IPS-18a (cell line): ENCODE data around the gene PLEKHA1.
A peak's percentile ranks its signal among the peaks of the same experiment; 100 is the strongest.

Experiments used
- H3K27ac ChIP-seq: one replicate; pipeline ENCODE4 v1.5.1; 2013; ENCODE audit warnings: low read length
- H3K27me3 ChIP-seq: one replicate; pipeline ENCODE4 v1.6.1; 2013; ENCODE audit warnings: mild to moderate bottlenecking, low read length; ENCODE audit not compliant: control insufficient read depth, insufficient read depth
- H3K36me3 ChIP-seq: one replicate; pipeline ENCODE4 v1.6.1; 2013; ENCODE audit warnings: low read depth, low read length; ENCODE audit not compliant: control insufficient read depth
- H3K4me1 ChIP-seq: one replicate; pipeline ENCODE4 v1.6.1; 2013; ENCODE audit warnings: low read depth, low read length; ENCODE audit not compliant: control insufficient read depth
- H3K4me3 ChIP-seq: one replicate; pipeline ENCODE4 v1.5.1; 2013; ENCODE audit warnings: low read length
- H3K9ac ChIP-seq: one replicate; pipeline ENCODE4 v1.6.1; 2013; ENCODE audit warnings: mild to moderate bottlenecking, low read length, moderate library complexity
- H3K9me3 ChIP-seq: one replicate; pipeline ENCODE4 v1.6.1; 2013; ENCODE audit warnings: low read depth, low read length; ENCODE audit not compliant: control insufficient read depth

Gene PLEKHA1

GRCh38 chr10:122363722-122364463, 10.6 kb upstream of the PLEKHA1 start:
- Histone ChIP-seq H3K4me1 (peaks cover 7% of the 10 kb centered on the region), H3K4me3 (no peak overlapping the region), H3K36me3 (no peaks in the 10 kb centered on the region), H3K27ac (no peak overlapping the region), H3K9ac (no peak overlapping the region), H3K9me3 (no peaks in the 10 kb centered on the region), H3K27me3 (no peaks in the 10 kb centered on the region)

GRCh38 chr10:122368502-122369254, 5.8 kb upstream of the PLEKHA1 start:
- no peaks in the 10 kb centered on the region for H3K36me3 ChIP-seq
- H3K9me3 ChIP-seq = no peaks in the 10 kb centered on the region
- no peak overlapping the region for H3K4me3 ChIP-seq
- peaks cover 10% of the 10 kb centered on the region for H3K27me3 ChIP-seq
- H3K9ac ChIP-seq = no peak overlapping the region
- H3K27ac ChIP-seq = no peak overlapping the region
- H3K4me1 ChIP-seq = peaks cover 11% of the 10 kb centered on the region

- no peak overlapping the region for H3K9ac ChIP-seq
- H3K27ac ChIP-seq = no peak overlapping the region
- H3K4me1 ChIP-seq = peaks cover 15% of the 10 kb centered on the region
- H3K4me3 ChIP-seq = no peak overlapping the region
- no peaks in the 10 kb centered on the region for H3K36me3 ChIP-seq
- H3K9me3 ChIP-seq = no peaks in the 10 kb centered on the region
- peaks cover 14% of the 10 kb centered on the region for H3K27me3 ChIP-seq
Measured at GRCh38 chr10:122373108-122373507, 1.4 kb upstream of the PLEKHA1 start.

GRCh38 chr10:122373721-122374120, 787 bp upstream of the PLEKHA1 start:
- H3K27me3 ChIP-seq = peaks cover 14% of the 10 kb centered on the region

GRCh38 chr10:122374859-122375678, 561 bp downstream of the PLEKHA1 start:
- H3K4me3 ChIP-seq = peak overlapping the region; percentile 67
- H3K36me3 ChIP-seq = no peaks in the 10 kb centered on the region
- H3K9ac ChIP-seq = peak overlapping the region; percentile 36
- H3K4me1 ChIP-seq = peaks cover 4% of the 10 kb centered on the region
- H3K9me3 ChIP-seq = no peaks in the 10 kb centered on the region
- H3K27ac ChIP-seq = no peak overlapping the region
- H3K27me3 ChIP-seq = peaks cover 14% of the 10 kb centered on the region

More at GRCh38 chr10:122373721-122374120, 787 bp upstream of the PLEKHA1 start:
- Histone ChIP-seq H3K4me1 (peaks cover 10% of the 10 kb centered on the region), H3K9me3 (no peaks in the 10 kb centered on the region), H3K36me3 (no peaks in the 10 kb centered on the region), H3K9ac (no peak overlapping the region), H3K4me3 (peak overlapping the region; percentile 61), H3K27ac (no peak overlapping the region)

- H3K9ac ChIP-seq = peak overlapping the region; percentile 36
- H3K27ac ChIP-seq = no peak overlapping the region
- H3K9me3 ChIP-seq = no peaks in the 10 kb centered on the region
- peaks cover 4% of the 10 kb centered on the region for H3K4me1 ChIP-seq
- H3K4me3 ChIP-seq = peak overlapping the region; percentile 67
- H3K27me3 ChIP-seq = peaks cover 14% of the 10 kb centered on the region
- no peaks in the 10 kb centered on the region for H3K36me3 ChIP-seq
Measured at GRCh38 chr10:122375679-122376160, 1.2 kb downstream of the PLEKHA1 start.

- peaks cover 4% of the 10 kb centered on the region for H3K4me1 ChIP-seq
- no peaks in the 10 kb centered on the region for H3K9me3 ChIP-seq
- H3K36me3 ChIP-seq = no peaks in the 10 kb centered on the region
- peak overlapping the region; percentile 23 for H3K4me3 ChIP-seq
- H3K27ac ChIP-seq = no peak overlapping the region
- H3K27me3 ChIP-seq = peaks cover 14% of the 10 kb centered on the region
- no peak overlapping the region for H3K9ac ChIP-seq
Measured at GRCh38 chr10:122376364-122376961, 2.0 kb downstream of the PLEKHA1 start.

GRCh38 chr10:122379041-122379440, 4.5 kb downstream of the PLEKHA1 start:
- Histone ChIP-seq H3K9me3 (no peaks in the 10 kb centered on the region), H3K4me3 (no peak overlapping the region), H3K27me3 (peaks cover under 1% of the 10 kb centered on the region), H3K9ac (no peak overlapping the region), H3K4me1 (peaks cover under 1% of the 10 kb centered on the region), H3K27ac (no peak overlapping the region), H3K36me3 (no peaks in the 10 kb centered on the region)

- no peaks in the 10 kb centered on the region for H3K27me3 ChIP-seq
Measured at GRCh38 chr10:122379537-122379936, 5.0 kb downstream of the PLEKHA1 start.

GRCh38 chr10:122380703-122381102, 6.2 kb downstream of the PLEKHA1 start:
- Histone ChIP-seq H3K4me3 (no peak overlapping the region), H3K27ac (no peak overlapping the region), H3K9ac (no peak overlapping the region), H3K27me3 (no peaks in the 10 kb centered on the region), H3K9me3 (no peaks in the 10 kb centered on the region), H3K36me3 (no peaks in the 10 kb centered on the region), H3K4me1 (no peaks in the 10 kb centered on the region)

More at GRCh38 chr10:122379537-122379936, 5.0 kb downstream of the PLEKHA1 start:
- no peaks in the 10 kb centered on the region for H3K36me3 ChIP-seq
- no peak overlapping the region for H3K27ac ChIP-seq
- H3K4me3 ChIP-seq = no peak overlapping the region
- H3K4me1 ChIP-seq = no peaks in the 10 kb centered on the region
- no peaks in the 10 kb centered on the region for H3K9me3 ChIP-seq
- H3K9ac ChIP-seq = no peak overlapping the region

GRCh38 chr10:122381680-122382079, 7.2 kb downstream of the PLEKHA1 start:
- Histone ChIP-seq H3K9ac (no peak overlapping the region), H3K4me1 (no peaks in the 10 kb centered on the region), H3K9me3 (no peaks in the 10 kb centered on the region), H3K27ac (no peak overlapping the region), H3K4me3 (no peak overlapping the region), H3K27me3 (no peaks in the 10 kb centered on the region), H3K36me3 (no peaks in the 10 kb centered on the region)
